HG02884 (cell line): ENCODE measurements around the gene SERINC2.
"Not testable (repeated sequence)": the region's sequence is repeated elsewhere in the genome, so short reads cannot be mapped to it uniquely, and the experiment has no call there.

ENCODE experiments used
- ATAC-seq: cut with Tn5 transposase; IDR thresholded peaks from one replicate; pipeline ENCODE4 v1.9.1; 2021; ENCODE audit warnings: mild to moderate bottlenecking, moderate library complexity; ENCODE audit not compliant: unreplicated experiment

Gene SERINC2

DNA sequence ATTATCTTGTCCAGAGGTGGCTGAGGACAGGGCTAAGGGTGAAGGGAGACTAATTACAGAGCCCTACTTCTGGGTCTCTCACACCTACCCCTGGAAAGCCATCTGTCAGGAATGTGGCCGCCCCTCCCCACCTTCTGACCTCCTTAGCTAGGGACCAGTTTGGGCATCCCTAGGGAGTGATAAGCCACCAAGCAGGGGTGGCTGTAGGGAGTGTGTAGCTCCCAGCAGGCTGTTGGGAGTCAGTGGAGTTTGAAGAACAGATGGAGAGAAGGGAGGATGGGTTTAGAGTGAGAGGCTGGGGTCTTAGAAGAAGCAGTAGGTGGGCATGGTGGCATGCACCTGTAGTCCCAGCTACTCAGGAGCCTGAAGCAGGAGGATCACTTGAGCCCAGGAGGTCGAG lies 808 bp upstream of the SERINC2 start:
- ATAC-seq = no peak

DNA sequence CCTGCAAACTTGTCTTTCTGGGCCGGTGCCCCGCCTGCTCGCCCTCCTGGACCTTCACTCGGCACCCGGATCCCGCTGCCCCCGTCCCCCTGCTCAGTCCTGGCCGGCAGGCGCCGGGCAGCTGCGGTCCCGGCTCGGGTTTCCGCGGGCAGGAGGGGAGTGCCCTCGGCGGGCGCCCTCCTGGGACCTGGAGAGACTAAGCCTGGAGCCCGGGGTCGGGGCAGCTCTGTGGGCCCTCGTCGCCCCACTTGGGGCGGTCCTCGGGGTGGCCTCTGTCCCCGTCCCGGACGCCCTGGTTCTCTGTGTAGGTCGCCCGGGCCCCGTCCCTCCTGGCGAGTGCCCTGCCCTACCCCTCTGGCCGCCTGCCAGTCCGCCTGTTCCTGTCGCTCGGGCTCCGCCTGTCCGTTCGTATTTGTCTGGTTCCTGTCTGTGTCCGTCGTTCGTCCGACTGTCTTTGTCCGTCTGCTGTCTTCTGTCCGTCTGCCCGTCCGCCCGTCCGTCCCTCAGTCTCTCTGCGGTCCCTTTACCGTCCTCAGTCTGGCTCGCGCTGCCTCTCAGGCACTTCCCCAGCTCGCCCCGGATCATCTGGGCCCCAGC lies 490 bp downstream of the SERINC2 start:
- no peak for ATAC-seq

DNA sequence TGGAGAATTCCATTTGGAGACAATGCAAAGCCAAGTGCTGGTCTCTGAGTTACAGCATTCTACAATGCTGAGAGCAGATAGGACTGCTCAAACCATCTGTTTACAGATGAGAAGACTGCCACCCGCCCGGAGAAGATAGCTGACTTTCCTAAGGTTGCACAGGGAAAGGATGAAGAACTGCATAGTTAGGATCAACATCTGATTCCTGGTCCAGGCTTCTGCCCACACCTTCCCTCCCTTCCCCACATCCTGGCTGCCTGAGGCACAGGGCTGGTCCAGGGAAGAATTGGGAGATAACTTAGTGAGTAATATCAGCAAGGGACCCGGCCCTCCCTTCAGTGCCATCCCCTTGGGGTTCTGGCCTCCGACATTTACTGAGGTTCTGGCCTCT lies 2.0 kb downstream of the SERINC2 start:
- no peak for ATAC-seq

DNA sequence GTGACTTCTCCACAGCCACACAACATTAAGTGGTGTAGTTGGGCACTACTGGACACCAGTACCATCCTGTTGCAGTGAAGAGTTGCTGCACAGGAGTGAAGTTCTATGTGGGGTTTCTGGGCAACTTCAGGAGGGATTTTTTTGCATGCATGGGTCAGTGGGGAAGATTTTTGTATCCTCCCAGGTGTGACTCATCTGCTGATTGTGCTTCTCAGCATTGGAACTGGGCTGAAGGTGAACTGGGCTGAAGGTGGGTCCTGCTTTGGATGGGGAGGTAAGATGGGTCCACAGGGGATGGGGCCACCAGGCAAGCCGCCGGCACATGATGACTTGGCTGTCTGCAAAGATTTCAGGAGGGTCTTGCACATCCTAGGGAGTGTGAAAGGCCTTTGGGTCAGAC lies 2.6 kb downstream of the SERINC2 start:
- ATAC-seq = no peak

DNA sequence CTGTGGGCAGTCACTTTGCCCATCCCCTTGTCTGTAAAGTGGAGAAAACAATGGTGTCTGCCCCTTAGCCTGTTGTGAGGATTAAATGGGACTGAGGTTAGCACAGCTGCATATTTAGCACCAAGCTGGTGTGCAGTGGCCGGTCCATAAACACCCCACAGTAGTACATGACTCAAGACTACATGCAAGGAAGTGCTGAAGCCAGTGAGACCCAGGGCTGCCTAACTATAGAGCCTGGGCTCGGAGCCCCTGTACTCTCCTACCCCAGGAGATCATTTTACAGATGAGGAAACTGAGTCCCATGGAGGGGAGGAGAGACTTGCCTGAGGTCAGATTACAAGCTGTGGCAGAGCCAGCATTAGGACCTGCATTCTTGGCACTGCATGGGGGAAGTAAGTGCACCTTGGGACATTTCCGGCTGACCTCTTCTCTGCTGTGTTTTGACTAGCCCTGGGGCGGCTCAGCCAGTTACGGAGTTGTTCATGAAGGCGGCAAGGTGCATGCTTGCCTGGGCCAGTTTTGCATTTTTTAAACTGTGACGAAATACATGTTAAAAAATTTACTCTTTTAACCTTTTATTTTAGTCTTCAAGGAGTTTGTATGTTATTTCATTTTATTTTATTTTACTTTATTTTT lies 3.2 kb downstream of the SERINC2 start:
- ATAC-seq = no peak

DNA sequence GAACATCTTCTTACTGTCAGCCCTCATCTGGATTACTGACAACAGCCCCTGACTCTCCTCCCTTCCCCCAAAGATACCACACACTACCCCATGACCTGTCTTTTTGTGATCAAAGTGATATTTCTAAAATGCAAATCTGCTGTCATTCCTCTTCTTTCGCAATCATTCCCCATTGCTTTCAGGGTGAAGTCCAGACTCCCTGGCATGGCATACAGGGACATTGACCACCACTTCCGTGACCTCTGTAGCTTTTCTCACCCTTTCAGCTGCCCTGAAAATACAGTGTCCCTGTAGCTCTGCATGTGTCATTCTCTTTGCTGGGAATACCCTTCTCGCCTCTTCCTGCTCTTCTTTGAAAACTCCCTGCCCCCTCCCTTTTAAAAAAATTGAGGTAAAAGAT lies 4.1 kb downstream of the SERINC2 start:
- no peak for ATAC-seq

GRCh38 chr1:31418626-31419323 lies 5.8 kb downstream of the SERINC2 start:
- ATAC-seq = no peak

DNA sequence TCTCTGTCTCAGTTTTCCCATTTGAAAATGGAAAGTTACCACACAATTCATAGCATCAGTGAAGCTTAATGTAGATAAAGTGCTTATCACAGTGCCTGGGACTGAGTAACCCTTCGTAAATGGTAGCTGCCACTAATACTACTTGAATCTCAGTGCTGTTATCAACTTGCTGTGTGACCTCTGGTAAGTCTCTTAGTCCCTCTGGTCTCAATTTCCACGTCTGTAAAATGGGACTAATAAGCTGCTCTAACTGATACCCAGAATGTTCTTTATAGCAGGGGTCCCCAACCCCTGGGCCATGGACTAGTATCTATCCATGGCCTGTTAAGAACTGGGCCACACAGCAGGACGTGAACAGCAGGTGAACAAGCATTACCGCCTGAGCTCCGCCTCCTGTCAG lies 7.7 kb downstream of the SERINC2 start:
- ATAC-seq = no peak

DNA sequence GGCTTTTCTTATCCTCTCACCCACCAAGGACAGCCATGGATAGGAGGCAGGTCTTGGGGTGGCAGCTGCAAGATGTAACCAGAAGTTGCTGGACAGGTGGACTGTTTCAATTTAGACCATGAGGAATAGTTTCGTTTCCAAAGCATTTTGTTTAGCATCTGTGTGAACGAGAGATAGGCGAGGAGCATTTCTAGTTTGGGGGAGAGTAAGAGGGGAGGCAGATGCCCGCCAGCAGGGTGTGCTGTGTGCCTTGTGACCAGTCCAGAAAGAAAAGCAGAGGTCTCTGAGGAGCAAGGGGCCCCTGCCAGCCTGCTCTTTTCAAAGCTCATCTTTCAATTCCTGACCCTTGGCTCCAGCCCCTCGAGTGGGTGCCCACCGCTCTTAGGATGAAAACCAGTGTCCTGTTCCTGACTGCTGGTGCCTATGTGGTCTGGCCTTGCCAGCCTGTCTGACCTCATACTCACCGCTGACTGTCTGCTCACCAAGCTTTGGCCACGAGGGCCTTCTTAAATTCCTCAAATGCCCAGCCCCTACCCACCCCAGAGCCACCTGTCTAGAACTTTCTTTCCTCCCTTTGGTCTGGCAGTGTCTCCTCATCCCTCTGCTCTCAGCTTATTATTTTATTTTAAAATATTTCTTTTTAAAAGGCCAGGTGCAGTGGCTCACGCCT lies 8.5 kb downstream of the SERINC2 start:
- ATAC-seq = no peak

- ATAC-seq = no peak
These were observed 9.7 kb downstream of the SERINC2 start for GRCh38 chr1:31422505-31423319.

GRCh38 chr1:31423418-31423947 lies 10.5 kb downstream of the SERINC2 start:
- peak; percentile 62 for ATAC-seq

DNA sequence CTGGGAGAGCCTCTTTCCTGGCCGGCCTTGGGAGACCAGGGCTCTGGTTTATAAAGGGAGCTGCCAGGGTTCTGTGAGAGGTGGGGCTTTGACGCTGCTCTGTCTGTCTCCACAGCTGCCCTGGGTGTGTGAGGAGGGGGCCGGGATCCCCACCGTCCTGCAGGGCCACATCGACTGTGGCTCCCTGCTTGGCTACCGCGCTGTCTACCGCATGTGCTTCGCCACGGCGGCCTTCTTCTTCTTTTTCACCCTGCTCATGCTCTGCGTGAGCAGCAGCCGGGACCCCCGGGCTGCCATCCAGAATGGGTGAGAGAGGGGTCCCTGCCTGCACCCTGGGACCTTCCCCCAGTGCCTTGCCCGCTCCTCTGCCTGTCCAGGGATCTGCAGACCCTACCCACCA lies 11.6 kb downstream of the SERINC2 start:
- no peak for ATAC-seq

DNA sequence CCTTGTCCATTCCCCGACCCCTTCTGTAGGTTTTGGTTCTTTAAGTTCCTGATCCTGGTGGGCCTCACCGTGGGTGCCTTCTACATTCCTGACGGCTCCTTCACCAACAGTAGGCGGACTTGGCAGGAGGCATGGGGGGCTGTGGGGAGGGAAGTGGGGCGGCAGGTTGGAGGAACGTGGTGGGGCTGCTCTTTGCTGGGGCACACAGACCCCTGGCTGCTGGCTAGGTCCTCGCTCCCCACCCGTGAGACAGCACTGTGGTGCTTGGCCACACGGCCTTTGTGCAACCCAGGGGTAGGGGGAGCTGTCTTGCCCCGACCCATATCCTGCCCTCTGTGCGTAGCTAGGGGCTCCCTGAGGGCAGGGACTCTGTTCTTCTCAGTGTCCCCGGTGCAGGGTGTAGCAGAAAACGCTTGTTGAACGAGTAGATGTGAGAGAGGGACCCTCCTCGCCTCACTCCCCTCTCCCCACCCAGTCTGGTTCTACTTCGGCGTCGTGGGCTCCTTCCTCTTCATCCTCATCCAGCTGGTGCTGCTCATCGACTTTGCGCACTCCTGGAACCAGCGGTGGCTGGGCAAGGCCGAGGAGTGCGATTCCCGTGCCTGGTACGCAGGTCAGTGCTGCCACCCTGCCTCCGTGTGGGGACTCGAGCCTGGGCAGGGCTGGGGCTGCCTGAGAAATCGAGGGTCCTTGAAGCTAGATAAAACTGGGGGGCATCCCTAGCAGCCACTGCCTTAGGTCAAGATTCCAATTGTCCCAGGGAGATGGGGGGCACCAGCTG lies 12.5 kb downstream of the SERINC2 start:
- ATAC-seq = no peak

GRCh38 chr1:31426249-31426922 lies 13.4 kb downstream of the SERINC2 start:
- ATAC-seq = no peak

DNA sequence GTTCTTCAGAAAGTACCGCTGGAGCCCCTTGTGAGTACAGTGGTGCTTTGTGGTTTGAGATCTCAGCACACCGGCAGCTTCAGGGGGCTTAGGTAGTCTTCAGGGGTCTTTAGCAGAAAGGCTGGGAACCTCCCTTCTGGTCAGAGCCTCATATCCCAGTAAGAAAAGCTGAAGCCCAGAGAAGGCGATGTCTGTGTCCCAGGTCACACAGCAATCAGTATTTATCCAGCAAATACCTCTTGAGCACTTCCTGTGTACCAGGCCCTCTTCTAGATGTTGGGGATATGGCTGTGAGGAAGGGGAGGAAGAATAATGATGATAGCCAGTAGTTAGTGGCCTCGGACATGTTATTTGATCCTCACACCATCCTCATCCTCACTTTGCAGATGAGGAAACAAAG lies 14.3 kb downstream of the SERINC2 start:
- no peak for ATAC-seq

GRCh38 chr1:31428436-31429221 lies 15.6 kb downstream of the SERINC2 start:
- no peak for ATAC-seq

GRCh38 chr1:31429583-31429982 lies 16.6 kb downstream of the SERINC2 start:
- ATAC-seq = no peak

DNA sequence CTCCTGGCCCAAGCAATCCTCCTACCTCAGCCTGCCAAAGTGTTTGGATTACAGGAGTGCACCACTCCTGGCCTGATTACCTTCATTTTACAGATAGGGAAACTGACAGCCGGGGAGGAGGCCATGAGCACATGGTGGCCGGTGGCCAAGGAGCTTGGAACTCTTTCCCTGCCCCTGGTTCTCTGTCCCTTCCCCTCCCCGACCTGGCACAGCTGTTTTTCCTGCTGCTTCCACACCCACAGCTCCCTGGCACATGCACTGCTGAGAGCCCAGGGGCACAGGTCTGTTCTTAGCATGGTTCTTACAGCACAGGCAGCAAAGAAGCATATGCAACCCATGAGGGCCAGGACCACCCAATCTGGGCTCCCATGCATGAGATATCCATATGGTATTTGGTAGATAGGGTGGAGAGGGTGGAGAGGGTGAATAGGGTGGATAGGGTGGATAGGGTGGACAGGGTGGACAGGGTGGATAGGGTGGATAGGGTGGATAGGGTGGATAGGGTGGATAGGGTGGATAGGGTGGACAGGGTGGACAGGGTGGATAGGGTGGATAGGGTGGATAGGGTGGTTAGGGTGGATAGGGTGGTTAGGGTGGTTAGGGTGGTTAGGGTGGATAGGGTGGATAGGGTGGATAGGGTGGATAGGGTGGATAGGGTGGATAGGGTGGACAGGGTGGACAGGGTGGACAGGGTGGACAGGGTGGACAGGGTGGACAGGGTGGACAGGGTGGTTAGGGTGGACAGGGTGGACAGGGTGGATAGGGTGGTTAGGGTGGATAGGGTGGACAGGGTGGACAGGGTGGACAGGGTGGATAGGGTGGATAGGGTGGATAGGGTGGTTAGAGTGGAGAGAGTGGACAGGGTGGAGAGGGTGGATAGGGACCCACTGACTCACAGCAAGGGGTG lies 18.6 kb downstream of the SERINC2 start:
- ATAC-seq = not testable (repeated sequence)
